ENCODE results near the gene RMRP.

GRCh38 chr9:35675732-35676392 is 18.0 kb upstream of the RMRP start:
- TF ChIP-seq EZH2phosphoT487 (IDR thresholded peaks at IDR 0.05; ENCODE audit: low read depth), result no peak
- TF ChIP-seq, protein P1, sequence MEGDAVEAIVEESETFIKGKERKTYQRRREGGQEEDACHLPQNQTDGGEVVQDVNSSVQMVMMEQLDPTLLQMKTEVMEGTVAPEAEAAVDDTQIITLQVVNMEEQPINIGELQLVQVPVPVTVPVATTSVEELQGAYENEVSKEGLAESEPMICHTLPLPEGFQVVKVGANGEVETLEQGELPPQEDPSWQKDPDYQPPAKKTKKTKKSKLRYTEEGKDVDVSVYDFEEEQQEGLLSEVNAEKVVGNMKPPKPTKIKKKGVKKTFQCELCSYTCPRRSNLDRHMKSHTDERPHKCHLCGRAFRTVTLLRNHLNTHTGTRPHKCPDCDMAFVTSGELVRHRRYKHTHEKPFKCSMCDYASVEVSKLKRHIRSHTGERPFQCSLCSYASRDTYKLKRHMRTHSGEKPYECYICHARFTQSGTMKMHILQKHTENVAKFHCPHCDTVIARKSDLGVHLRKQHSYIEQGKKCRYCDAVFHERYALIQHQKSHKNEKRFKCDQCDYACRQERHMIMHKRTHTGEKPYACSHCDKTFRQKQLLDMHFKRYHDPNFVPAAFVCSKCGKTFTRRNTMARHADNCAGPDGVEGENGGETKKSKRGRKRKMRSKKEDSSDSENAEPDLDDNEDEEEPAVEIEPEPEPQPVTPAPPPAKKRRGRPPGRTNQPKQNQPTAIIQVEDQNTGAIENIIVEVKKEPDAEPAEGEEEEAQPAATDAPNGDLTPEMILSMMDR (IDR thresholded peaks at IDR 0.05; ENCODE audit: low read depth, low read length), result no peak

Data from OCI-LY3 (cell line).